Measurements from ENCODE around the gene RAB30.

The RAB30 gene

DNA sequence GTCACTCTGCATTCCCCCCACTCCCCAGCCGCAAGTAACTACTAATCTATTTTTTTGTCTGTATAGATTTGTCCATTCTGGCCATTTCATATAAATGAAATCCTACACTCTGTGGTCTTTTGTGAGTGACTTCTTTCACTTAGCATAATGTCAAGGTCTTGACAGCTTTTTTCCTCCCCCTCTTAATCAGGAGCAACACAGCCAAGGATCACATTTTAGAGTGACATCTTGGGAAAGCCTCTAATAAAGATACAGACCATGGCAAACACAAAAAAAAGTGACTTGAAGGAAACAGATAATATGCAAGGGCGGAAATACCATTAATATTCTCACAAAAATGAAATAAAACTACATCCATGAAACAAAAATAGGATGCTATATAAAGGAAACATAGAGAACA lies 43.9 kb downstream of the RAB30 start:
- TF ChIP-seq, protein P1, sequence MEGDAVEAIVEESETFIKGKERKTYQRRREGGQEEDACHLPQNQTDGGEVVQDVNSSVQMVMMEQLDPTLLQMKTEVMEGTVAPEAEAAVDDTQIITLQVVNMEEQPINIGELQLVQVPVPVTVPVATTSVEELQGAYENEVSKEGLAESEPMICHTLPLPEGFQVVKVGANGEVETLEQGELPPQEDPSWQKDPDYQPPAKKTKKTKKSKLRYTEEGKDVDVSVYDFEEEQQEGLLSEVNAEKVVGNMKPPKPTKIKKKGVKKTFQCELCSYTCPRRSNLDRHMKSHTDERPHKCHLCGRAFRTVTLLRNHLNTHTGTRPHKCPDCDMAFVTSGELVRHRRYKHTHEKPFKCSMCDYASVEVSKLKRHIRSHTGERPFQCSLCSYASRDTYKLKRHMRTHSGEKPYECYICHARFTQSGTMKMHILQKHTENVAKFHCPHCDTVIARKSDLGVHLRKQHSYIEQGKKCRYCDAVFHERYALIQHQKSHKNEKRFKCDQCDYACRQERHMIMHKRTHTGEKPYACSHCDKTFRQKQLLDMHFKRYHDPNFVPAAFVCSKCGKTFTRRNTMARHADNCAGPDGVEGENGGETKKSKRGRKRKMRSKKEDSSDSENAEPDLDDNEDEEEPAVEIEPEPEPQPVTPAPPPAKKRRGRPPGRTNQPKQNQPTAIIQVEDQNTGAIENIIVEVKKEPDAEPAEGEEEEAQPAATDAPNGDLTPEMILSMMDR (IDR thresholded peaks at IDR 0.05; ENCODE audit: low read depth, low read length, poor library complexity, severe bottlenecking): no peak
- TF ChIP-seq EZH2phosphoT487 (IDR thresholded peaks at IDR 0.05; ENCODE audit: borderline replicate concordance, low read length): no peak
- no peak overlapping the region for H3K27ac ChIP-seq (ENCODE audit: low read depth, low read length)
- peaks cover 35% of the 10 kb centered on the region for H4K20me1 ChIP-seq (ENCODE audit: control insufficient read depth, insufficient read depth, low read depth, low read length)
- H3K27me3 ChIP-seq (ENCODE audit: control insufficient read depth, low read length): no peaks in the 10 kb centered on the region
- peak overlapping the region; percentile 22; the same call in 1 of the 2 replicates for H3K4me2 ChIP-seq (ENCODE audit: low read length)
- H3K9me2 ChIP-seq (replicated peaks; ENCODE audit: control insufficient read depth, low read length): no peaks in the 10 kb centered on the region
- H3K4me3 ChIP-seq (ENCODE audit: low read length): no peak overlapping the region
- H3F3A ChIP-seq (ENCODE audit: control insufficient read depth, insufficient read depth): no peaks in the 10 kb centered on the region
- H3K36me3 ChIP-seq (ENCODE audit: control insufficient read depth, low read length): peaks cover 70% of the 10 kb centered on the region
- no peaks in the 10 kb centered on the region for H3K9me3 ChIP-seq (ENCODE audit: control insufficient read depth, insufficient read depth, low read length)
- H3K4me1 ChIP-seq (ENCODE audit: control insufficient read depth, low read length): peaks cover 87% of the 10 kb centered on the region
- H3K79me2 ChIP-seq (ENCODE audit: control insufficient read depth, low read length): peaks cover 99% of the 10 kb centered on the region

GRCh38 chr11:83027289-83027688 lies 44.4 kb downstream of the RAB30 start:
- Histone ChIP-seq H3K9me2 (replicated peaks; ENCODE audit: control insufficient read depth, low read length) (no peaks in the 10 kb centered on the region), H3K79me2 (ENCODE audit: control insufficient read depth, low read length) (peaks cover 98% of the 10 kb centered on the region), H3F3A (ENCODE audit: control insufficient read depth, insufficient read depth) (no peaks in the 10 kb centered on the region), H3K36me3 (ENCODE audit: control insufficient read depth, low read length) (peaks cover 65% of the 10 kb centered on the region), H3K27ac (ENCODE audit: low read depth, low read length) (no peak overlapping the region), H3K9me3 (ENCODE audit: control insufficient read depth, insufficient read depth, low read length) (no peaks in the 10 kb centered on the region), H3K27me3 (ENCODE audit: control insufficient read depth, low read length) (no peaks in the 10 kb centered on the region), H3K4me3 (ENCODE audit: low read length) (no peak overlapping the region), H3K4me2 (ENCODE audit: low read length) (no peak overlapping the region), H4K20me1 (ENCODE audit: control insufficient read depth, insufficient read depth, low read depth, low read length) (peaks cover 31% of the 10 kb centered on the region), H3K4me1 (ENCODE audit: control insufficient read depth, low read length) (peaks cover 83% of the 10 kb centered on the region)
- TF ChIP-seq, protein P1 (IDR thresholded peaks at IDR 0.05; ENCODE audit: low read depth, low read length, poor library complexity, severe bottlenecking): no peak
- TF ChIP-seq EZH2phosphoT487 (IDR thresholded peaks at IDR 0.05; ENCODE audit: borderline replicate concordance, low read length): no peak

GRCh38 chr11:83026229-83026628 lies 45.5 kb downstream of the RAB30 start:
- no peak overlapping the region for H3K4me3 ChIP-seq (ENCODE audit: low read length)
- no peaks in the 10 kb centered on the region for H3F3A ChIP-seq (ENCODE audit: control insufficient read depth, insufficient read depth)
- H3K4me2 ChIP-seq (ENCODE audit: low read length): peak overlapping the region; percentile 37
- peaks cover 82% of the 10 kb centered on the region for H3K4me1 ChIP-seq (ENCODE audit: control insufficient read depth, low read length)
- no peak overlapping the region for H3K27ac ChIP-seq (ENCODE audit: low read depth, low read length)
- no peaks in the 10 kb centered on the region for H3K27me3 ChIP-seq (ENCODE audit: control insufficient read depth, low read length)
- TF ChIP-seq EZH2phosphoT487 (IDR thresholded peaks at IDR 0.05; ENCODE audit: borderline replicate concordance, low read length): no peak
- TF ChIP-seq, protein P1 (IDR thresholded peaks at IDR 0.05; ENCODE audit: low read depth, low read length, poor library complexity, severe bottlenecking): no peak
- H3K79me2 ChIP-seq (ENCODE audit: control insufficient read depth, low read length): peaks cover 98% of the 10 kb centered on the region
- no peaks in the 10 kb centered on the region for H3K9me2 ChIP-seq (replicated peaks; ENCODE audit: control insufficient read depth, low read length)
- peaks cover 1% of the 10 kb centered on the region; the same call in 1 of the 2 replicates for H3K9me3 ChIP-seq (ENCODE audit: control insufficient read depth, insufficient read depth, low read length)
- peaks cover 66% of the 10 kb centered on the region for H3K36me3 ChIP-seq (ENCODE audit: control insufficient read depth, low read length)
- H4K20me1 ChIP-seq (ENCODE audit: control insufficient read depth, insufficient read depth, low read depth, low read length): peaks cover 26% of the 10 kb centered on the region

Measured in DOHH2 (cell line).